HG03521 (cell line): ENCODE data around the gene NAB1.
"Not testable (repeated sequence)": the region's sequence is repeated elsewhere in the genome, so short reads cannot be mapped to it uniquely, and the experiment has no call there.

ENCODE experiments used
- ATAC-seq: cut with Tn5 transposase; IDR thresholded peaks from one replicate; pipeline ENCODE4 v1.9.1; 2021; ENCODE audit warnings: mild to moderate bottlenecking, moderate library complexity; ENCODE audit not compliant: unreplicated experiment

NAB1 gene

GRCh38 chr2:190649035-190649797 is at the start of gene NAB1:
NAB1 (plus strand) TSS chr2:190649083; CDS start chr2:190659177, 10,094 bp downstream.
- ATAC-seq = peak; percentile 48

GRCh38 chr2:190599546-190600220 is 49.2 kb upstream of the NAB1 start:
- no peak for ATAC-seq

DNA sequence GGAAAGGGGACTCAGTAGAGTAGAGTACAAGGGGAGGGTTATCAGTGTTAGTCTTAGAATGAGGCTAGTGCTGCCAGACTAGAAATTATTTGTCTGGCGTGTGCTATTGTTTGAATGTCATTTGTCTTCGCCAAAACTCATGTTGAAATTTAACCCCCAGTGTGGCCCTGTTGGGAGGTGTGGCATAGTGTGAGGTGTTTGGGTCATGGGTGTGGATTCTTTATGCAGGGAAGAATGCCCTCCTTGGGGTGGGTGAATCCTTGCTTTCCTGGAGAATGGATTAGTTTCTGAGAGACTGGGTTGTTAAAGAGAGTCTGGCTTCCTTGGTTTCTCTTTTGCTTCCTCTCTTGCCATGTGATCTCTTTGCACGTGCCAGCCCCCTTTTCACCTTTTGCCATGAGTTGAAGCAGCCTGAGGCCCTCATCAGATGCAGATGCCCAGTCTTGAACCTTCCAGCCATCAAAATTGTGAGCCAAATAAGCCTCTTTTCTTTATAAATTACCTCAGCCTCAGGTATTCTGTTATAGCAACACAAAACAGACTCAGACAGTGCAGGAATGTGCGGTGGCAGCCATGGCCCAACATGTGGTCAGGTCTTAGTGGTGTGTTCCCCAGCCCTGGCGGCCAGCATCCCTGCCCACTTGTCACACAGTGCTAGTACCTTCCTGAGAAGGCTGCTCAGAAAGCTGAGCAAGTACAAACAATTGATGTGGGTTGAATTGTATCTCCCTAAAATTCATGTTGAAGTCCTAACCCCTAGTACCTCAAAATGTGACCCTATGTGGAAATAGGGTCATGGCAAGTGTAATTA is 48.4 kb upstream of the NAB1 start:
- ATAC-seq = no peak

GRCh38 chr2:190603374-190603773 is 45.5 kb upstream of the NAB1 start:
- ATAC-seq = no peak

- ATAC-seq = no peak
Observed at GRCh38 chr2:190607014-190607597, 41.8 kb upstream of the NAB1 start.

- ATAC-seq = no peak
Observed at GRCh38 chr2:190607657-190608357, 41.1 kb upstream of the NAB1 start.

- ATAC-seq = not testable (repeated sequence)
Observed at GRCh38 chr2:190608863-190609262, 40.0 kb upstream of the NAB1 start.

DNA sequence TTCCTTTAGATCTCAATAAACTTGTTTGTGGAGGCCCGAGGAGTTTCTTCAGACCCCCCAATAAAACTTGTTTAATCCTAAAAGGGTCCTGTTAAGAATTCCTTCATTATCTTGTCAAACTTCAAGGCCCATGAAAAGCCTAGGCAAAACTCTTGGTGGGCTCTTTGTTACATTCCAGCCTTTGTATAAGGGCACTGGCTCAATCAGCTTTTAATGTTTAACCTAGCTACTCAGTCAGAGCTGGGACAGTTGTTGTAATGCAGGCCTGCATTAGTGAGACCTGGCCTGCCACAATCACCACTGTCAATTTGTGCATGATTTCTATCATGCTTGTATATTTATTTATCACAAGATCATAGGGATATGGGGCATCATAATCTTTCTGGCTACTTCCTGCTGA is 39.5 kb upstream of the NAB1 start:
- ATAC-seq = not testable (repeated sequence)

DNA sequence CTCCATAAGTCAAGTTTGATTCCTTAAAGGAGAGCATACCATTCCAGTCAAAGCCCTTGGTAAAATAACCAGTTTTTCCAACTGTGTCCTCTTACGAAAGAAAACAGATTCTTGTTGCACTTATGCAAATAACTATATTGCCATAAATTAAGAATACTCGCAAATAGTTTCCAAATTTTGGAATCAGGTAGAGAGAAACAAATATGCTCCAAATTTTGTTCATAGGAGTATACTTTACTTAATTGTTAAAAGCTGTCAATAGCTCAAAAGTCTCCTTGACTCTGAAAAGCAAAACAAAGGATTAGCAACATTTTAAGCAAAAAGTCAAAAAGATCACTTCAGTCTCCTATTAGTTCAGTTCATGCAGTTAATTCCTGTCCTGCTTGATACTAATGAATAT is 38.4 kb upstream of the NAB1 start:
- ATAC-seq = not testable (repeated sequence)

DNA sequence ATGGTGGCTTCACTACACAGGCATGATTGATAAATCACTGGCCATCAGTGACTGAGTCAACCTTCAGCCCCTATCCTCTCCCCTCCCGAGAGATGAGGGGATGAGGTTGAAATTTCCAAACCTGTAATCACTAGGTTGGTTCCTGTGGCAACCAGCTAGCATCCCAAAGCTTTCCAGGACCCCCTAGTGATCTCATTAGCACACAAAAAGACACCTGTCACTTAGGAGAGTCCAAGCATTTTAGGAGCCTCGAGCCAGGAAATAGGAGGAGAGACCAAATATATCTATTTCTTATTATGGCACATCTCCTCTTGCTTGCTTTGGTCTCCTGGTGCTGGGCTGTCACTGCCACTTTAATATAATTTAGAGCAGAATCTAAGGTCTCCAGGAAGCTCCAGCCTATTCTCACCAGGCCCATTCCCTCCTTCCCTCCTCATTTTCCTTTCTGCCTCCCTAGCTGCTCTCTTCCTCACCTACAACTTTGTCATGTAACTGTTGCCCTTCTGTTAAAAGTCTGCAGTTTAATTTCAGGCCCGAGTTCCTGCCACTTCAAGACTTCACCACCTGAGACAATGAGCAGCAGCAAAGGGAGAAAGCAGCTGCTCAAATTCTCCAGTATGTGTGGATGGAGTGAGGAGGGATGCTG is 33.2 kb upstream of the NAB1 start:
- no peak for ATAC-seq

DNA sequence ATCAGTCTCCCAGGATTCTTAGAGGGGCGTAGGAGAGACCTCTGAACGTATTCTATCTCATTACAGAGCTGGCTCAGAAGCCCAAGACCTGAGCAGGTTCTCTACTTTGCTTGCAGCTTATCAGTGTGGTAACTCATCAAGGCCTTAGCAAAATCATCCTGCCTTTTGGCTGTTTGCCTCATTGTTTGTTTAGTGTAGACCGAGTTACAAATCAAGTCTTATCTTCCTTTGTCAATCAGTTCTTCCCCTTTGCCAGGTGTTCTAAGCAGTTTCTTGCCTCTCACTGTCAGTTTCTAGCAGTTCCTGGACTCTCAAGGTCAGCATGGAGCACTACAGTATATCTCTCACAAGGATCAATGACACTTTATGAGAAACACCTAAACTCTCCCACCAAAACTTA is 30.9 kb upstream of the NAB1 start:
- ATAC-seq = no peak

GRCh38 chr2:190625691-190626090 is 23.2 kb upstream of the NAB1 start:
- no peak for ATAC-seq

DNA sequence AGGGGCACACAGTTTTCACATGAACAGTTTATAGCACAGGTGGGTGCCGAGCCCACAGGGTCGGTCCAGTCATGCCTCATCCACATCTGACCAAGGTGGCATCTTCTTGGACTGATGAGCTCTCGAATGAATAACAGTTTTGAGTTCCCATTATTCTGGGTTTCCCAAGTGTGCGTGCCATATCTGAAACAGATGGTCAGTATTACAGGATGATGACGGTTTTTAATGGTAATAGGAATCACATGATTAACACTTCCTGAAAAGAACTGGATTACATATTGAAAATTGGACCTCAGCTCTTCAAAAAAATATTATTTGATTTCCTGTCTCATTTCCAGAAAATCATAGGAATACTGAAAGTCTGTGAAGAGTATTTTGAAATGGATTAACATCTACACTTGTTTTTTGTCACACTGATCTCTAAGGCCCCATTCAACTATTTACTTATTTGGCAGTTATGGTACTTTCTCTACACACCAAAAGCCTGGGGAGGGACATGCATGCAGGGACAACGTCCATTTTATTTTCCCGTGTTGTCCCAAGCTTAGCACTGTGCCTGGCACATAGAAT is 22.2 kb upstream of the NAB1 start:
- no peak for ATAC-seq

GRCh38 chr2:190627448-190628412 is 21.2 kb upstream of the NAB1 start:
- ATAC-seq = no peak

- no peak for ATAC-seq
Observed at GRCh38 chr2:190628591-190629319, 20.1 kb upstream of the NAB1 start.

DNA sequence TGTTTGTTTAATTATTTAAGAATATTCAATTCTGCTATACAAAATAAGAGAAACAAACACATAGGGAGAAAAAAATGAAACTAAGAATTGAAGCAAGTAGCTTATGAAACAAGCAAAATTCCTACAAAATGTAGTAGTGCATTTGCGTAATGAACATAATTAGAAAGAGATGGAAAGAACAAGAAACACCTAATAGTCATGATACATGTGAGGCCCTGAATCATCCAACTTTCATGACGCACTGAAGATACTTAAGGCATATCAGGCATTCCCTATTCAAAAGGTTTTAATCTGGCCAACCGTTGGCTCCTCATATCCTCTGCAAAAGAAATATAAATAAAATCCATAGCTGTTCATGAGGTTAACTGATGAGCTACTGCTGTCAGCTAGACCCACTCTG is 14.5 kb upstream of the NAB1 start:
- ATAC-seq = no peak

DNA sequence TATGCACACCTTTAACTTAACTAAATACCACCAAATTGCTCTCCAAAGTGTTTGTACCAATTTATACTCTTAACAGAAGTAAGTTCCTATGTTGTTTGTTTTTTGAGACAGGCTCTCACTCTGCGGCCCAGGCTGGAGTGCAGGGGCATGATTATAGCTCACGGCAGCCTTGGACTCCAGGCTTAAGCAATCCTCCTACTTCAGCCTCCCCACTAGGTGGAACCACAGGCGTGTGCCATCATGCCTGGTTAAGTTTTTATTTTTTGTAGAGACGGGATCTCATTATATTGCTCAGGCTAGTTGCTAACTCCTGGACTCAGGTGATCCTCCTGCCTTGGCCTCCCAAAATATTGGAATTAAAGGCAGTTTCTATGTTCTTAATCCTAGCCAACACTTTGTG is 13.1 kb upstream of the NAB1 start:
- ATAC-seq = no peak

GRCh38 chr2:190636361-190636760 is 12.5 kb upstream of the NAB1 start:
- ATAC-seq = no peak
